ENCODE data around the gene SLC25A18. TPM values are rescaled to one million over a fixed set of nuclear protein-coding genes. Genes with fewer than 3 reads are reported as not detected.

SLC25A18 gene
- total RNA-seq, 2 donors from 2014 or later = 2.1 to 4.9 TPM

DNA sequence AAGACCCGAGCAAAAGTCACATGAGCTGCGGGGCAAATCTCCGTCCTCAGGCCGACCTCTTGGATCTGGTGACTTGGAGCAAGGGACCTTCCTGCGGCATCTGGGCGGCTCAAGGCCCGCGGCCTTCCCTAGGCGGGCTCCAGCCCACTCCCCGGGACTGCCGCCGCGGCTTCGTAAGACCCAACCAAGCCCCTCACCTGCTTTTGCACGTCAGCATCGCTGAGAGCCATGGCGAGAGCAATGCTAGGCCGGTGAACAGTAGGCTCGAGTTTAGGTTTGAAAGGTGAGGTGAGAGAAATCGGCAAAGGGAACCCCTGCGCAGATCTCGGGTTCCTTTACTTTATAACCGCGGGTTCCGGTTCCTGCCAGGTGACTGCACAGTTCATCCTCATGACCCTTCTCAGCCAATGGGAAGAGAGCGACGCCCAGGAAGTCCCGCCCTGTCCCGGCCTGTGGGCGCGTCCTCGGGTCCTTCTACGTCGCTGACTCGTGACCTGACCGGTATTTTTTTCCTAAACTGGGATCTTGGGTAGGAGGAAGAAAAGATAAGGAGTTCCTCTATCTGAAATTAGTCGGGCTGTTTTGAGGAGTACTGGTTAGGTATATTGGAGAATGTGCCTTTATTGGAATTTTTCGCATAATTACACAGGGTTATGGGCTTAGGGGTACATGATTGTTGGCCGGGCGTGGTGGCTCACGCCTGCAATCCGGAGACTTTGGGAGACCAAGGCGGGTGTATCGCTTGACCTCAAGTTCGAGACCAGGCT, 65.3 kb downstream of the SLC25A18 start, which contains the start of gene ATP6V1E1:
Gene ATP6V1E1 (minus strand): TSS at position 344 of the 767 bp plus-strand sequence. CDS start 114 bp downstream, at position 230.
- peak within 1 kb of the TSS; percentile 90 to 100 for H3K4me3 ChIP-seq
- peak within 1 kb of the TSS; percentile 72 to 96 (median 85) for H3K27ac ChIP-seq
- DNase-seq (peak; percentile 95 to 97 (median 97)), ATAC-seq (peak; percentile 100)
- H3K9me3 ChIP-seq = no peaks in the 10 kb centered on the region
- 0% methylated on average over 21 to 45 of the region's 45 CpGs for WGBS, 2 donors
- H3K36me3 ChIP-seq (replicated peaks in 1 of 2; ENCODE audit: insufficient read depth in 1 of 2, low read depth in 2 of 2) = no peaks in the 10 kb centered on the region
- TF ChIP-seq POLR2A (IDR thresholded peaks at IDR 0.05) = peak; percentile 52 to 85 (median 85)
- no peak for TF ChIP-seq CTCF (IDR thresholded peaks at IDR 0.05)
- intact Hi-C loops (cut with DNase I) = no loop called here
- H3K27me3 ChIP-seq = no peaks in the 10 kb centered on the region
- peaks cover 26% of the 10 kb centered on the region for H3K4me1 ChIP-seq

DNA sequence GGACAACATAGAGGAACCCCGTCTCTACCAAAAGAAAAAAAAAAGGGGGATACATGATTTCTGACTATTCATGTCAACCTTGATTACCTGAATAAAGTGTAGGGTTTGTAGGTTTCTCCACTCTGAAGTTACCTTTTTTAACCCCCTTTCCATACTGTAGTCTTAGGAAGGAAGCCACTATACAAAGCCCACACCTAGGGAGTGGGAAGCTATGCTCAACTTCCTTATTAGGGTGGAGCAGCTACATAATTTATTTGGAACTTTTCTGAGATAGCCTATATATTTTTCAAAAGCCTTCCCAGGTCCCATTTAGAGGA, 65.8 kb downstream of the SLC25A18 start:
- peak overlapping the region; percentile 72 to 96 (median 85) for H3K27ac ChIP-seq
- H3K4me1 ChIP-seq = peaks cover 26% of the 10 kb centered on the region
- WGBS, 2 donors = 0% methylated on average over 1 of the region's 1 CpG
- TF ChIP-seq CTCF (IDR thresholded peaks at IDR 0.05) (no peak), POLR2A (IDR thresholded peaks at IDR 0.05) (no peak)
- intact Hi-C loops (cut with DNase I) = no loop called here
- peak overlapping the region; percentile 16 to 100 for H3K4me3 ChIP-seq
- DNase-seq (no peak), ATAC-seq (no peak)
- no peaks in the 10 kb centered on the region for H3K36me3 ChIP-seq (replicated peaks in 1 of 2; ENCODE audit: insufficient read depth in 1 of 2, low read depth in 2 of 2)
- H3K9me3 ChIP-seq = no peaks in the 10 kb centered on the region
- H3K27me3 ChIP-seq = no peaks in the 10 kb centered on the region

GRCh38 chr22:17629641-17630040, 66.3 kb downstream of the SLC25A18 start:
- TF ChIP-seq POLR2A (IDR thresholded peaks at IDR 0.05) (no peak), CTCF (IDR thresholded peaks at IDR 0.05) (no peak)
- H3K9me3 ChIP-seq = no peaks in the 10 kb centered on the region
- intact Hi-C loops (cut with DNase I) = no loop called here
- H3K4me1 ChIP-seq = peaks cover 23% of the 10 kb centered on the region
- H3K27me3 ChIP-seq = no peaks in the 10 kb centered on the region
- ATAC-seq (no peak), DNase-seq (no peak)
- H3K27ac ChIP-seq = peak overlapping the region in 1 of 4 donors; percentile 96
- H3K4me3 ChIP-seq = no peak overlapping the region
- H3K36me3 ChIP-seq (replicated peaks in 1 of 2; ENCODE audit: insufficient read depth in 1 of 2, low read depth in 2 of 2) = no peaks in the 10 kb centered on the region
- WGBS, 2 donors = 75 to 87% methylated on average over 7 of the region's 7 CpGs

DNA sequence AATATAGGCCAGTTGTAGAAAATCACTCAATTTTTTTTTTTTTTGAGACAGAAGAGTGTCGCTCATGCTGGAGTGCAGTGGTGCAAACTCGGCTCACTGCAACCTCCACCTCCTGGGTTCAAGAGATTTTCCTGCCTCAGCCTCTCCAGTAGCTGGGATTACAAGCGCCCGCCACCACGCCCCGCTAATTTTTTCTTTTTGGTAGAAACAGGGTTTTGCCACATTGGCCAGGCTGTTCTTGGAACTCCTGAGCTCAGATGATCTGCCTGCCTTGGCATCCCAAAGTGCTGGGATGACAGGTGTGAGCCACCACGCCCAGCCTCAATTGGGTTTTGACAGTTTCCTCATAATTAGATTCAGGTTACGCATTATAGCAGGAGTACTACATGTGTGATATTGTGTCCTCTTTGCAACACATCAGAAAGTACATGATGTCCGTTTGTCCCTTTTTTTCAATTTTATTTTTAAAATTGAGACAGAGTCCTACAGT, 67.8 kb downstream of the SLC25A18 start:
- Histone ChIP-seq H3K27ac (no peak overlapping the region), H3K4me1 (peaks cover 23% of the 10 kb centered on the region), H3K27me3 (no peaks in the 10 kb centered on the region), H3K4me3 (no peak overlapping the region), H3K9me3 (no peaks in the 10 kb centered on the region), H3K36me3 (replicated peaks in 1 of 2; ENCODE audit: insufficient read depth in 1 of 2, low read depth in 2 of 2) (no peaks in the 10 kb centered on the region)
- WGBS, 2 donors = 94 to 96% methylated on average over 9 of the region's 9 CpGs
- no peak for ATAC-seq
- TF ChIP-seq CTCF (IDR thresholded peaks at IDR 0.05) = no peak
- no peak for TF ChIP-seq POLR2A (IDR thresholded peaks at IDR 0.05)
- intact Hi-C loops (cut with DNase I) = no loop called here
- DNase-seq = no peak
